Breast epithelium (tissue), 4 donors: ENCODE data around the gene DOCK11. TPM values are rescaled to one million over a fixed set of nuclear protein-coding genes. Genes with fewer than 3 reads are reported as not detected.
"Not testable (repeated sequence)": the region's sequence is repeated elsewhere in the genome, so short reads cannot be mapped to it uniquely, and the experiment has no call there.

ENCODE experiments used
- DNase-seq, 2 donors: peaks; one replicate each; pipeline ENCODE4 v3.0.0-alpha.2; 2019; ENCODE audit warnings: low spot score in 2 of 2
- H3K27ac ChIP-seq, 2 donors: fragments of 200-600 bp; sonication (generic) in 1 of 2; one replicate each; pipeline ENCODE4 v1.5.1; 2016 to 2019; ENCODE audit warnings: mild to moderate bottlenecking in 1 of 2
- H3K27me3 ChIP-seq, 2 donors: fragments of 200-600 bp; sonication (generic) in 1 of 2; one replicate each; pipeline versions ENCODE4 v1.5.1 to v1.6.0; 2017 to 2019; ENCODE audit warnings: control low read depth in 1 of 2, mild to moderate bottlenecking in 1 of 2
- H3K36me3 ChIP-seq: fragments of 200-600 bp; one replicate; pipeline ENCODE4 v1.5.1; 2019
- H3K4me1 ChIP-seq, 2 donors: fragments of 200-600 bp; sonication (generic); one replicate each; pipeline ENCODE4 v1.5.1; 2016 to 2019; ENCODE audit warnings: control low read depth in 1 of 2
- H3K4me3 ChIP-seq, 3 donors: fragments of 200-600 bp; sonication (generic); 1 replicate in 2 of 3; 2 replicates in 1 of 3; pipeline ENCODE4 v1.5.1; 2016 to 2019; ENCODE audit warnings: mild to moderate bottlenecking in 3 of 3, moderate library complexity in 2 of 3
- H3K9me3 ChIP-seq, 2 donors: fragments of 200-600 bp; sonication (generic) in 1 of 2; one replicate each; pipeline ENCODE4 v1.5.1; 2016 to 2019; ENCODE audit warnings: control low read depth in 1 of 2
- CTCF ChIP-seq, 3 donors: fragments of 450-650 bp; IDR thresholded peaks; one replicate each; pipeline ENCODE4 v1.5.1; 2016 to 2017; ENCODE audit warnings: antibody characterized with exemption in 3 of 3, mild to moderate bottlenecking in 3 of 3, moderate library complexity in 3 of 3
- POLR2A ChIP-seq: fragments of 450-650 bp; IDR thresholded peaks from one replicate; pipeline ENCODE4 v1.6.1; 2016; ENCODE audit warnings: antibody characterized with exemption, mild to moderate bottlenecking, moderate library complexity
- POLR2AphosphoS5 ChIP-seq, 3 donors: sonication (generic); formaldehyde crosslinking; IDR thresholded peaks; one replicate each; pipeline ENCODE4 v1.6.1; 2017; ENCODE audit warnings: antibody characterized with exemption in 3 of 3
- intact Hi-C: fragments of 100-400 bp; cut with DNase I; formaldehyde crosslinking; loops from one replicate; pipeline ENCODE4 v1.15.1; 2023; ENCODE audit warnings: low total_unique reads
- total RNA-seq, 3 donors: library from RNA; depleted of rRNA; stranded (reverse); fragments of >200 nt; gene quantifications; one replicate each; pipeline ENCODE4 v1.1.0, GENCODE V29; 2016

The DOCK11 gene
- total RNA-seq, 3 donors from 2014 or later, result 25.3 to 138 (median 26.9) TPM

DNA sequence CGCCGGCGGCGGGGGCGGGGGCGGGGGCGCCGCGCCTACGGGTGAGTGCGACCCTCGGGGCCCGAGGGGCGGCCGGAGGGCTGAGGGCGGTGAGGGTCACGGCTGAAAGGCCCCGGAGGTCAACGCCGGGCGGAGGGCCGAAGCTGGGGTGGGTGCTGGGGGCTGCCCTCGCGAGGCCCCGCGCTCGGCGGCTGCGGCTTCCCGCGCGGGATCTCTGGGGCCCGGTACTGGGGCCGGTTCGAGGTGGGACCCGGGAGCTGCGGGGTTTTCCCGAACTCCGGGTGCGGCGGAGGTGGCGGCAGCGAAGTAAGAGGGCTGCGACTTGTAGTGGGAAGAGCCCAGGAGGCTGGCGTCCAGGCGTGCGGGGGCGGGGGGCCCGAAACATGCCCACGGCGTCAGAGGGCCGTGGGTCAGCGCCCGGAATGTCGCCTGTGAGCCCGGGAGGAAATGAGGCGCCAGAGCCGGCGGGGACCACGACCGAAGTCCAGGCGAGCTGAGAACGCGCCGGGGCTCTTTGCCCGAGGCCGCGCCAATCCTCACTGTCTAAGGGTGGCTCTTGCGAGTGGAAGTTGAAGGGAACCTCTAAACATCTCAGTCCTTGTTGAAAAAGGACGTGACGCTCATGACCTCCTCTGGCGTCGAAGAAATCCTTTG is 232.2 kb downstream of the DOCK11 start:
- intact Hi-C loops, result no loop called here
- TF ChIP-seq CTCF (IDR thresholded peaks at IDR 0.05) (no peak), POLR2AphosphoS5 (IDR thresholded peaks at IDR 0.05) (peak in 1 of 3 donors; percentile 27)
- Histone ChIP-seq H3K4me3 (peak overlapping the region; percentile 68 to 89 (median 72)), H3K4me1 (no peaks in the 10 kb centered on the region), H3K36me3 (no peaks in the 10 kb centered on the region), H3K27ac (peak overlapping the region; percentile 92 to 99), H3K9me3 (no peaks in the 10 kb centered on the region), H3K27me3 (peaks cover 0 to 9% of the 10 kb centered on the region in 2 donors)
- DNase-seq, result no peak

DNA sequence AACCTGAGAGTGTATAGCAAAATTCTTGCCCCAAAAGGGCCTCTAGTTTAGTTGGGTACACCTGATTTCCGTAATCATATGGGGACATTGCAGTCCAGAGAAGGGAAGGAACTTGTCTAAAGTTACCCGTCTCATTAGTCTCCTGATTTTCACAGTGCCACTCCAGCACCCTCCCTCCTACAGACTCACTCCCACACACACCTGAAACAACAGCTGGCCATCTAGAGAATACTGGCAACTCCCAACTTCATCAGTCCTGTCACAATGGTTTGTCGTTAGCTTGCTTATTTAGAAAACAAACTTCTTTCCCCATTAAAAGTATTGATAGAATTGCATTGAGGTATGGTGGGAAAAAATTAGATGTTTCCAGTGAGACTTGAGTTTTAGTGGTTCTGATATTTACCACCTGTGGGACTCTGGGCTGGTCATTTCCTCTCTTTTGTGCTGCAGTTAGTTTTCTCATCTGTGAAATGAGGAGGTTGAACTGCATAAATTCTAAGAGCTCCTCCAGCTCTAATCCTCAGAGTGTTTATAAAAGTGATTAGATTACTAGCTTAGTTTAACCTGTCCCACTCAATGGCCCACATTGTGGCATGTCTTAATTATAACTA is 233.5 kb downstream of the DOCK11 start:
- no peaks in the 10 kb centered on the region for H3K4me1 ChIP-seq
- TF ChIP-seq CTCF (IDR thresholded peaks at IDR 0.05) (no peak), POLR2AphosphoS5 (IDR thresholded peaks at IDR 0.05) (no peak), POLR2A (no peak)
- H3K4me3 ChIP-seq, result peak overlapping the region; percentile 68 to 89 (median 72)
- no peak for DNase-seq
- H3K36me3 ChIP-seq, result no peaks in the 10 kb centered on the region
- intact Hi-C loops, result no loop called here
- peaks cover 0 to 9% of the 10 kb centered on the region in 2 donors for H3K27me3 ChIP-seq
- H3K27ac ChIP-seq, result peak overlapping the region in 1 of 2 donors; percentile 92
- H3K9me3 ChIP-seq, result peaks cover 0 to 5% of the 10 kb centered on the region in 2 donors

- H3K27me3 ChIP-seq, result peaks cover 0 to 9% of the 10 kb centered on the region in 2 donors
- intact Hi-C loops, result no loop called here
- peak overlapping the region; percentile 46 to 62 for H3K27ac ChIP-seq
- no peaks in the 10 kb centered on the region for H3K4me1 ChIP-seq
- no peaks in the 10 kb centered on the region for H3K36me3 ChIP-seq
- H3K9me3 ChIP-seq, result peaks cover 0 to 5% of the 10 kb centered on the region in 2 donors
- DNase-seq, result no peak
- peak overlapping the region in 1 of 3 donors; percentile 20 for H3K4me3 ChIP-seq
- TF ChIP-seq CTCF (IDR thresholded peaks at IDR 0.05), result no peak
- no peak for TF ChIP-seq POLR2A
- TF ChIP-seq POLR2AphosphoS5 (IDR thresholded peaks at IDR 0.05), result no peak
Observed at GRCh38 chrX:118730500-118731247, 235.1 kb downstream of the DOCK11 start.

DNA sequence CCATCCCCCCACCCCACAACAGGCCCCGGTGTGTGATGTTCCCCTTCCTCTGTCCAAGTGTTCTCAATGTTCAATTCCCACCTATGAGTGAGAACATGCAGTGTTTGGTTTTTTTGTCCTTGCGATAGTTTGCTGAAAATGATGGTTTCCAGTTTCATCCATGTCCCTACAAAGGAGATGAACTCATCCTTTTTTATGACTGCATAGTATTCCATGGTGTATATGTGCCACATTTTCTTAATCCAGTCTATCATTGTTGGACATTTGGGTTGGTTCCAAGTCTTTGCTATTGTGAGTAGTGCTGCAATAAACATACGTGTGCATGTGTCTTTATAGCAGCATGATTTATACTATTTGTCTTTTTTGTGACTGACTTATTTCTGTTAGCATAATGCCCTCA is 236.9 kb downstream of the DOCK11 start:
- H3K27me3 ChIP-seq, H3K4me1 ChIP-seq, DNase-seq, intact Hi-C loops, H3K36me3 ChIP-seq, H3K27ac ChIP-seq, H3K4me3 ChIP-seq: not testable (repeated sequence)
- H3K9me3 ChIP-seq, result peaks cover 0 to 12% of the 10 kb centered on the region in 2 donors

GRCh38 chrX:118734909-118735308 is 239.3 kb downstream of the DOCK11 start:
- no peak for DNase-seq
- H3K4me3 ChIP-seq, result no peak overlapping the region
- intact Hi-C loops, result no loop called here
- H3K27me3 ChIP-seq, result no peaks in the 10 kb centered on the region
- H3K27ac ChIP-seq, result no peak overlapping the region
- H3K36me3 ChIP-seq, result no peaks in the 10 kb centered on the region
- TF ChIP-seq CTCF (IDR thresholded peaks at IDR 0.05) (no peak), POLR2AphosphoS5 (IDR thresholded peaks at IDR 0.05) (no peak), POLR2A (no peak)
- peaks cover 0 to 12% of the 10 kb centered on the region in 2 donors for H3K9me3 ChIP-seq
- H3K4me1 ChIP-seq, result no peaks in the 10 kb centered on the region

Other genes with a start within 250 kb of the DOCK11 start
- 10 to 100 TPM; 16.8 to 23.7 (median 19.3) TPM for gene WDR44, start 149.7 kb upstream of the DOCK11 start, total RNA-seq
- 10 to 100 TPM; 71.4 to 80.8 (median 77.4) TPM for gene IL13RA1, start 231.8 kb downstream of the DOCK11 start, total RNA-seq